Rectal smooth muscle tissue (tissue), 1 donor: ENCODE measurements around the gene NINJ2.

ENCODE experiments used
- H3K27ac ChIP-seq: one replicate; pipeline ENCODE4 v1.7.0; 2013; ENCODE audit warnings: low read depth, low read length, inconsistent platforms
- H3K27me3 ChIP-seq: one replicate; pipeline ENCODE4 v1.7.0; 2013; ENCODE audit warnings: low read length; ENCODE audit not compliant: control insufficient read depth, insufficient read depth
- H3K36me3 ChIP-seq: one replicate; pipeline ENCODE4 v1.7.0; 2013; ENCODE audit warnings: low read length; ENCODE audit not compliant: control insufficient read depth, insufficient read depth
- H3K4me1 ChIP-seq: one replicate; pipeline ENCODE4 v1.7.0; 2013; ENCODE audit warnings: low read length; ENCODE audit not compliant: control insufficient read depth, insufficient read depth
- H3K4me3 ChIP-seq: one replicate; pipeline ENCODE4 v1.7.0; 2013; ENCODE audit warnings: low read length
- H3K9ac ChIP-seq: one replicate; pipeline ENCODE4 v1.7.0; 2013; ENCODE audit warnings: low read length

The NINJ2 gene

GRCh38 chr12:527729-528128, 135.5 kb downstream of the NINJ2 start:
- no peaks in the 10 kb centered on the region for H3K36me3 ChIP-seq
- H3K4me1 ChIP-seq, result no peaks in the 10 kb centered on the region
- no peak overlapping the region for H3K4me3 ChIP-seq
- no peak overlapping the region for H3K27ac ChIP-seq
- H3K27me3 ChIP-seq, result no peaks in the 10 kb centered on the region
- no peak overlapping the region for H3K9ac ChIP-seq

GRCh38 chr12:527241-527640, 136.0 kb downstream of the NINJ2 start:
- Histone ChIP-seq H3K36me3 (no peaks in the 10 kb centered on the region), H3K4me3 (no peak overlapping the region), H3K27me3 (no peaks in the 10 kb centered on the region), H3K9ac (no peak overlapping the region), H3K27ac (no peak overlapping the region), H3K4me1 (no peaks in the 10 kb centered on the region)

- H3K4me3 ChIP-seq, result no peak overlapping the region
- H3K27ac ChIP-seq, result no peak overlapping the region
- H3K9ac ChIP-seq, result no peak overlapping the region
- H3K4me1 ChIP-seq, result no peaks in the 10 kb centered on the region
- H3K36me3 ChIP-seq, result no peaks in the 10 kb centered on the region
- no peaks in the 10 kb centered on the region for H3K27me3 ChIP-seq
Measured at GRCh38 chr12:526089-526488, 137.2 kb downstream of the NINJ2 start.

- H3K4me3 ChIP-seq, result no peak overlapping the region
- H3K9ac ChIP-seq, result no peak overlapping the region
- H3K36me3 ChIP-seq, result no peaks in the 10 kb centered on the region
- no peak overlapping the region for H3K27ac ChIP-seq
- H3K27me3 ChIP-seq, result no peaks in the 10 kb centered on the region
- H3K4me1 ChIP-seq, result no peaks in the 10 kb centered on the region
Measured at GRCh38 chr12:524167-524951, 138.9 kb downstream of the NINJ2 start.

GRCh38 chr12:522692-523378, 140.4 kb downstream of the NINJ2 start:
- H3K27ac ChIP-seq, result no peak overlapping the region
- no peaks in the 10 kb centered on the region for H3K4me1 ChIP-seq
- H3K9ac ChIP-seq, result no peak overlapping the region
- H3K36me3 ChIP-seq, result no peaks in the 10 kb centered on the region
- no peak overlapping the region for H3K4me3 ChIP-seq
- H3K27me3 ChIP-seq, result no peaks in the 10 kb centered on the region

GRCh38 chr12:520119-520518, 143.1 kb downstream of the NINJ2 start:
- Histone ChIP-seq H3K9ac (no peak overlapping the region), H3K27me3 (no peaks in the 10 kb centered on the region), H3K36me3 (no peaks in the 10 kb centered on the region), H3K4me3 (no peak overlapping the region), H3K27ac (no peak overlapping the region), H3K4me1 (no peaks in the 10 kb centered on the region)

- no peak overlapping the region for H3K4me3 ChIP-seq
- H3K36me3 ChIP-seq, result no peaks in the 10 kb centered on the region
Measured at GRCh38 chr12:517538-517937, 145.7 kb downstream of the NINJ2 start.

More at GRCh38 chr12:517538-517937, 145.7 kb downstream of the NINJ2 start:
- Histone ChIP-seq H3K27ac (no peak overlapping the region), H3K4me1 (no peaks in the 10 kb centered on the region), H3K27me3 (no peaks in the 10 kb centered on the region), H3K9ac (no peak overlapping the region)
